Uterus (tissue), 4 donors: ENCODE data around the gene SPESP1. TPM values are rescaled to one million over a fixed set of nuclear protein-coding genes. Genes with fewer than 3 reads are reported as not detected.

Experiments
- DNase-seq, 2 donors: peaks; one replicate each; pipeline ENCODE4 v3.0.0-alpha.2; 2019 to 2020
- H3K27ac ChIP-seq, 2 donors: fragments of 200-600 bp; sonication (generic); 1 replicate in 1 of 2; 2 replicates in 1 of 2; pipeline ENCODE4 v1.5.1; 2016 to 2018
- H3K27me3 ChIP-seq, 2 donors: fragments of 200-600 bp; sonication (generic); one replicate each; pipeline ENCODE4 v1.5.1; 2018 to 2019; ENCODE audit warnings: control low read depth in 1 of 2
- H3K36me3 ChIP-seq, 2 donors: fragments of 200-600 bp; sonication (generic); one replicate each; pipeline ENCODE4 v1.5.1; 2019; ENCODE audit warnings: control low read depth in 1 of 2
- H3K4me1 ChIP-seq, 2 donors: fragments of 200-600 bp; sonication (generic); one replicate each; pipeline ENCODE4 v1.5.1; 2018 to 2019; ENCODE audit warnings: control low read depth in 1 of 2
- H3K4me3 ChIP-seq, 2 donors: fragments of 200-600 bp; sonication (generic); 1 replicate in 1 of 2; 2 replicates in 1 of 2; pipeline ENCODE4 v1.5.1; 2018 to 2019; ENCODE audit warnings: mild to moderate bottlenecking in 1 of 2
- H3K9me3 ChIP-seq, 2 donors: fragments of 200-600 bp; sonication (generic); one replicate each; pipeline ENCODE4 v1.5.1; 2019; ENCODE audit warnings: control low read depth in 1 of 2
- POLR2A ChIP-seq, 2 donors: fragments of 450-650 bp; IDR thresholded peaks; one replicate each; pipeline ENCODE4 v1.6.1; 2016; ENCODE audit warnings: antibody characterized with exemption in 2 of 2, mild to moderate bottlenecking in 1 of 2, moderate library complexity in 1 of 2
- intact Hi-C: fragments of 100-400 bp; cut with DNase I; formaldehyde crosslinking; loops from one replicate; pipeline ENCODE4 v1.15.1; 2023; ENCODE audit warnings: low total_unique reads
- total RNA-seq, 4 donors: library from RNA; depleted of rRNA in 3 of 4; stranded (reverse); fragments of >200 nt in 3 of 4; gene quantifications; one replicate each; pipeline versions ENCODE4 v1.1.0 to v1.2.4, GENCODE V29; 2014 to 2023
- TF ChIP-seq, protein P1 (sequence below), 4 experiments: fragments of 200-600 bp in 2 of 4; fragments of 450-650 bp in 2 of 4; sonication (generic) in 2 of 4; IDR thresholded peaks; one replicate each; pipeline ENCODE4 v1.5.1; 2016 to 2019; ENCODE audit warnings: antibody characterized with exemption in 4 of 4, mild to moderate bottlenecking in 2 of 4, moderate library complexity in 1 of 4
- donor health status: DM: yes; HTN: yes; CAD: no.

The SPESP1 gene
- total RNA-seq, 4 donors from 2014 or later: 1.4 to 6.8 (median 4.2) TPM

GRCh38 chr15:68990231-68990991, 60.1 kb downstream of the SPESP1 start:
- intact Hi-C loops: no loop called here
- Histone ChIP-seq H3K4me1 (no peaks in the 10 kb centered on the region), H3K9me3 (no peaks in the 10 kb centered on the region), H3K27ac (no peak overlapping the region), H3K36me3 (no peaks in the 10 kb centered on the region), H3K27me3 (no peaks in the 10 kb centered on the region), H3K4me3 (no peak overlapping the region)
- TF ChIP-seq, protein P1, sequence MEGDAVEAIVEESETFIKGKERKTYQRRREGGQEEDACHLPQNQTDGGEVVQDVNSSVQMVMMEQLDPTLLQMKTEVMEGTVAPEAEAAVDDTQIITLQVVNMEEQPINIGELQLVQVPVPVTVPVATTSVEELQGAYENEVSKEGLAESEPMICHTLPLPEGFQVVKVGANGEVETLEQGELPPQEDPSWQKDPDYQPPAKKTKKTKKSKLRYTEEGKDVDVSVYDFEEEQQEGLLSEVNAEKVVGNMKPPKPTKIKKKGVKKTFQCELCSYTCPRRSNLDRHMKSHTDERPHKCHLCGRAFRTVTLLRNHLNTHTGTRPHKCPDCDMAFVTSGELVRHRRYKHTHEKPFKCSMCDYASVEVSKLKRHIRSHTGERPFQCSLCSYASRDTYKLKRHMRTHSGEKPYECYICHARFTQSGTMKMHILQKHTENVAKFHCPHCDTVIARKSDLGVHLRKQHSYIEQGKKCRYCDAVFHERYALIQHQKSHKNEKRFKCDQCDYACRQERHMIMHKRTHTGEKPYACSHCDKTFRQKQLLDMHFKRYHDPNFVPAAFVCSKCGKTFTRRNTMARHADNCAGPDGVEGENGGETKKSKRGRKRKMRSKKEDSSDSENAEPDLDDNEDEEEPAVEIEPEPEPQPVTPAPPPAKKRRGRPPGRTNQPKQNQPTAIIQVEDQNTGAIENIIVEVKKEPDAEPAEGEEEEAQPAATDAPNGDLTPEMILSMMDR (IDR thresholded peaks at IDR 0.05): no peak
- no peak for TF ChIP-seq POLR2A (IDR thresholded peaks at IDR 0.05)
- DNase-seq: no peak

- H3K27ac ChIP-seq: no peak overlapping the region
- DNase-seq: no peak
- H3K27me3 ChIP-seq: no peaks in the 10 kb centered on the region
- H3K4me1 ChIP-seq: no peaks in the 10 kb centered on the region
- intact Hi-C loops: no loop called here
- H3K4me3 ChIP-seq: no peak overlapping the region
- TF ChIP-seq POLR2A (IDR thresholded peaks at IDR 0.05): no peak
- TF ChIP-seq, protein P1 (IDR thresholded peaks at IDR 0.05): no peak
- no peaks in the 10 kb centered on the region for H3K9me3 ChIP-seq
- H3K36me3 ChIP-seq: no peaks in the 10 kb centered on the region
Observed at GRCh38 chr15:68990992-68991500, 60.7 kb downstream of the SPESP1 start.

DNA sequence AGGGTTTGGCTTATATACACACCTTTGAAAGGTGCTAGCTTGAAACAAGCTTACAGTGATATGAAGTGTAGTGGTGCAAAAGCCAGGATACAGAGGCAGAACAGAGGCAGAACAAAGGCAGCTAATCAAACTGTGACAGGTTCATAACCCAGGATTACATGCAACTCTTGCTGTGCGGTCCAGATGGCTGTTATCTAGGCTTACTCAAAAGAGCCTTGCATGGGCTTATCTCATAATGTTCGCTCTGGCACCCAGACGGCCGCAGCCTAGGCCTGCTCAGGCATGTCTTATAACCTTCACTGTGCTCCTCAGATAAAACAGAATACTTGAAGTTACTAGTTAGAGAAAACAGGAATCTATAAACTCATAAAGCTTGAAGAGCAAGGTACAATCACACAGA, 61.4 kb downstream of the SPESP1 start:
- no peak for DNase-seq
- intact Hi-C loops: no loop called here
- Histone ChIP-seq H3K9me3 (no peaks in the 10 kb centered on the region), H3K4me1 (no peaks in the 10 kb centered on the region), H3K4me3 (no peak overlapping the region), H3K27ac (no peak overlapping the region), H3K27me3 (no peaks in the 10 kb centered on the region), H3K36me3 (no peaks in the 10 kb centered on the region)
- TF ChIP-seq POLR2A (IDR thresholded peaks at IDR 0.05): no peak

DNA sequence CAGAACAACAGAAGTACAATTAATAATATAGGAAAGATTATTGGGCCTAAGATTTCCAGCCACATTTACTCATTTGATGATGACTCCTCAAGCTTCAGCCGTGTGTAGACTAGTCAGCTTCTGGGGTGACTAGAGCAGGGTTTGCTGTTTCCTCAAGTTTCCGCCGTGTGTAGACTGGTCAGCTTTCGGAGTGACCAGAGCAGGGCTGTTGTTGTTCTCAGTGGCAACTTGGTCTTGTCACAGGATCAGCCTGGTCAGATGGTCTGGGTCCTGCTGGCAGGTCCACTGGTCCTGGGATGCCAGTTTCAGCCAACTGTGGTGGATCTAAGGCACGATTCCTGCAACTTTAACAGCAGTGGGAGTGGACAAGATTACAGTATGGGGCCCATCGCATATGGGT, 62.4 kb downstream of the SPESP1 start:
- intact Hi-C loops: no loop called here
- H3K4me1 ChIP-seq: no peaks in the 10 kb centered on the region
- no peak overlapping the region for H3K4me3 ChIP-seq
- no peak overlapping the region for H3K27ac ChIP-seq
- no peaks in the 10 kb centered on the region for H3K9me3 ChIP-seq
- no peaks in the 10 kb centered on the region for H3K27me3 ChIP-seq
- no peaks in the 10 kb centered on the region for H3K36me3 ChIP-seq
- no peak for DNase-seq
- TF ChIP-seq POLR2A (IDR thresholded peaks at IDR 0.05): no peak
- TF ChIP-seq, protein P1 (IDR thresholded peaks at IDR 0.05): no peak

- intact Hi-C loops: no loop called here
- no peaks in the 10 kb centered on the region for H3K36me3 ChIP-seq
- no peaks in the 10 kb centered on the region for H3K27me3 ChIP-seq
- no peak overlapping the region for H3K4me3 ChIP-seq
- no peaks in the 10 kb centered on the region for H3K4me1 ChIP-seq
- no peak for DNase-seq
- no peak overlapping the region for H3K27ac ChIP-seq
- H3K9me3 ChIP-seq: no peaks in the 10 kb centered on the region
- TF ChIP-seq, protein P1 (IDR thresholded peaks at IDR 0.05): no peak
- no peak for TF ChIP-seq POLR2A (IDR thresholded peaks at IDR 0.05)
Observed at GRCh38 chr15:68993276-68993675, 63.0 kb downstream of the SPESP1 start.
